Lower leg skin (tissue), 4 donors: Measurements from ENCODE around the gene STS. TPM values are rescaled to one million over a fixed set of nuclear protein-coding genes. Genes with fewer than 3 reads are reported as not detected.

Experiments
- DNase-seq, 2 donors: peaks; one replicate each; pipeline ENCODE4 v3.0.0-alpha.2; 2019; ENCODE audit warnings: low spot score in 2 of 2
- H3K4me3 ChIP-seq: fragments of 200-600 bp; sonication (generic); 2 replicates; pipeline ENCODE4 v1.5.1; 2017; ENCODE audit warnings: mild to moderate bottlenecking, low read depth; ENCODE audit not compliant: poor library complexity, severe bottlenecking
- CTCF ChIP-seq, 3 donors: fragments of 450-650 bp; IDR thresholded peaks; one replicate each; pipeline ENCODE4 v1.5.1; 2016; ENCODE audit warnings: antibody characterized with exemption in 3 of 3, mild to moderate bottlenecking in 3 of 3, moderate library complexity in 2 of 3
- POLR2A ChIP-seq, 2 donors: fragments of 450-650 bp; IDR thresholded peaks; one replicate each; pipeline ENCODE4 v1.6.1; 2016 to 2017; ENCODE audit warnings: antibody characterized with exemption in 2 of 2, mild to moderate bottlenecking in 1 of 2, moderate library complexity in 1 of 2
- WGBS, 2 donors: methylation state at CpG; one replicate each; pipeline ENCODE4 v1.1.5; 2018; 5-methylcytosine and 5-hydroxymethylcytosine counted together
- intact Hi-C: fragments of 100-400 bp; cut with DNase I; formaldehyde crosslinking; loops from one replicate; pipeline ENCODE4 v1.15.0; 2023; ENCODE audit warnings: low total_unique reads
- microRNA-seq, 2 donors: library from miRNA; unstranded; fragments of <30 nt; microRNA quantifications; one replicate each; pipeline ENCODE4, GENCODE V29; 2016; ENCODE audit warnings: borderline replicate concordance in 2 of 2, borderline number of aligned reads in 1 of 2
- total RNA-seq, 4 donors: library from RNA; depleted of rRNA; stranded (reverse); fragments of >200 nt; gene quantifications; one replicate each; pipeline ENCODE4 v1.1.0, GENCODE V29; 2016

The STS gene
- total RNA-seq, 4 donors from 2014 or later: 11.3 to 15.7 (median 12.8) TPM

- TF ChIP-seq POLR2A (IDR thresholded peaks at IDR 0.05) (no peak), CTCF (IDR thresholded peaks at IDR 0.05) (no peak)
- no peak overlapping the region for H3K4me3 ChIP-seq
- WGBS, 2 donors: 81 to 100% methylated on average over 1 to 2 of the region's 2 CpGs
- intact Hi-C loops: no loop called here
- no peak for DNase-seq
Measured at GRCh38 chrX:7191681-7192110, 44.2 kb downstream of the STS start.

DNA sequence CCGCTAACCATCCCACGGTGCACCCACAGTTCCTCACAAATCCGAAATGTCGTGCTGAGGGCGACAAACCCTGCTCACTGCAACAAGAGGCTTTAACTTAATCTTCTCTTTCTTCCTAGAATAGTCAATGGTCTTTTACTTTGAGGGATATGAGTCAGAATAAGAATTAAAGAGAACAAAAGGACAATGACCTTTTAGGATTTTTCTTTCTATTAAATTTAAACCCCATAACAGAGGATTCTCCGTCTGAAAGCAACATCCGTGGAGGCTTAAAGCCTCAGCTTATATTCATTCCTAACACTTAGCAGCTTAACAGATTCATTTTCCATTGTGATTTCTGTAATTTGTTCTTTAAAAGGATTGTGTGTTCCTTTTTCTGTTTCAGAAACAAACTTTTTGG is 45.4 kb downstream of the STS start:
- 91 to 93% methylated on average over 7 of the region's 7 CpGs for WGBS, 2 donors
- TF ChIP-seq POLR2A (IDR thresholded peaks at IDR 0.05) (no peak), CTCF (IDR thresholded peaks at IDR 0.05) (no peak)
- intact Hi-C loops: no loop called here

GRCh38 chrX:7194606-7195005 is 47.1 kb downstream of the STS start:
- no peak for DNase-seq
- TF ChIP-seq POLR2A (IDR thresholded peaks at IDR 0.05): no peak
- no peak for TF ChIP-seq CTCF (IDR thresholded peaks at IDR 0.05)
- intact Hi-C loops: no loop called here
- no peak overlapping the region for H3K4me3 ChIP-seq
- WGBS, 2 donors: 96 to 97% methylated on average over 11 of the region's 11 CpGs

More for the DNA sequence above, 45.4 kb downstream of the STS start:
- no peak for DNase-seq
- H3K4me3 ChIP-seq: no peak overlapping the region

Small RNA genes within 50 kb of the gene (microRNA-seq; reads per million reads assigned to microRNA genes)
- gene MIR4767: 0 reads per million in 2 donors

Other genes starting within 250 kb of the STS start
- 10 to 100 TPM in 1 of 4 donors, 1 to 10 TPM in 3; 5.7 to 10.7 (median 7.9) TPM for gene PUDP, start 441 bp downstream of the STS start, total RNA-seq